HG02678 (cell line): ENCODE results near the gene AIM2.
A peak's percentile ranks its signal among the peaks of the same experiment; 100 is the strongest.

ENCODE experiments used
- ATAC-seq: cut with Tn5 transposase; IDR thresholded peaks from one replicate; pipeline ENCODE4 v1.9.1; 2021; ENCODE audit warnings: mild to moderate bottlenecking, moderate library complexity; ENCODE audit not compliant: unreplicated experiment

Gene AIM2

GRCh38 chr1:159023723-159024122, 52.8 kb downstream of the AIM2 start:
- no peak for ATAC-seq

- ATAC-seq: peak; percentile 95
Observed at GRCh38 chr1:159015440-159015909, 61.1 kb downstream of the AIM2 start.

- ATAC-seq: no peak
Observed at GRCh38 chr1:159014851-159015250, 61.7 kb downstream of the AIM2 start.

DNA sequence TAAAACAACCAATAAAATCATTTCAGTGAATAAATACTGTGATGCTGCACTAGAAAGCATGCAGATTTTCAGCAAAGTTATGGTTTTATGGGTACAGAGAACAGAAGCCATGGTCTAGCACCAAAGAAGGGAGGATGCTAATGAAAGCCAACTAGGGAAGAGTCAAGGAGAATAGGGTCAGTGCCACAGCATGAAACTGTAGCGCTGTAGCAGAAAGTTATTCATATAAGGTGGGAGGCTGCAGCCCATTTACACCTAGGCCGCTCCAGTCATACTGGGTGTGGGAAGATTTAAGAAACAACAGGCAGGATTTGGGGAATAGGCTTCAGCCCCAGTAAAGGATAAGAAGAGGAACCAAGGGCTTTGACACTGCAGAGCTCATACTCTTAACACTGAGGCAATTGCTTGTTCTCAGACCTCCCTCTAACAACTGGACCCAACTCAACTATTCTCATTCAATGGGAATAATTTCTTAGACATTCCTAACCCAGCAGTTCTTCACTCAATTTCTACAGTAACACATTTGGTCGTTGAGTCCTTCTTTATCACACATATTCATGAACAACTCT, 62.5 kb downstream of the AIM2 start:
- no peak for ATAC-seq

GRCh38 chr1:159012495-159012894, 64.1 kb downstream of the AIM2 start:
- ATAC-seq: peak; percentile 28
